CD4-positive, alpha-beta T cell treated with Interleukin-4 for 4 hours (primary cell): ENCODE measurements around the gene KPNA2.
"Not testable (repeated sequence)": the region's sequence is repeated elsewhere in the genome, so short reads cannot be mapped to it uniquely, and the experiment has no call there.

ENCODE experiments used
- DNase-seq: peaks from one replicate; pipeline ENCODE4 v3.0.0-alpha.2; 2020

KPNA2 gene

GRCh38 chr17:68035523-68036303 is at the start of gene KPNA2:
Gene KPNA2 (plus strand): TSS chr17:68035735. CDS start chr17:68037133, 1,398 bp downstream.
- DNase-seq = peak; percentile 97

- DNase-seq = no peak
Measured at GRCh38 chr17:67990909-67991308, 44.6 kb upstream of the KPNA2 start.

- DNase-seq = no peak
Measured at GRCh38 chr17:67992548-67993152, 42.9 kb upstream of the KPNA2 start.

- DNase-seq = peak; percentile 57
Measured at GRCh38 chr17:67993153-67993997, 42.2 kb upstream of the KPNA2 start.

- DNase-seq = no peak
Measured at GRCh38 chr17:67993998-67994361, 41.6 kb upstream of the KPNA2 start.

GRCh38 chr17:67994817-67995569 is 40.5 kb upstream of the KPNA2 start:
- DNase-seq = no peak

- DNase-seq = no peak
Measured at GRCh38 chr17:67995570-67996263, 39.8 kb upstream of the KPNA2 start.

- DNase-seq = not testable (repeated sequence)
Measured at GRCh38 chr17:67996301-67997171, 39.0 kb upstream of the KPNA2 start, which contains the start of gene C17orf58. Gene C17orf58 (minus strand): TSS chr17:67996469. CDS start chr17:67996198, 271 bp downstream.

GRCh38 chr17:67998466-67998865 is 37.1 kb upstream of the KPNA2 start:
- no peak for DNase-seq

GRCh38 chr17:67999291-67999911 is 36.1 kb upstream of the KPNA2 start:
- DNase-seq = no peak

GRCh38 chr17:68004201-68004600 is 31.3 kb upstream of the KPNA2 start:
- no peak for DNase-seq

- no peak for DNase-seq
Measured at GRCh38 chr17:68006797-68007196, 28.7 kb upstream of the KPNA2 start.

GRCh38 chr17:68011199-68011665 is 24.3 kb upstream of the KPNA2 start:
- peak; percentile 52 for DNase-seq

- no peak for DNase-seq
Measured at GRCh38 chr17:68013385-68013784, 22.1 kb upstream of the KPNA2 start.

GRCh38 chr17:68015081-68015723 is 20.3 kb upstream of the KPNA2 start:
- DNase-seq = no peak

GRCh38 chr17:68016838-68017237 is 18.7 kb upstream of the KPNA2 start:
- no peak for DNase-seq

- DNase-seq = not testable (repeated sequence)
Measured at GRCh38 chr17:68018493-68018892, 17.0 kb upstream of the KPNA2 start.

- no peak for DNase-seq
Measured at GRCh38 chr17:68019336-68019674, 16.2 kb upstream of the KPNA2 start.

- peak; percentile 96 for DNase-seq
Measured at GRCh38 chr17:68019675-68020408, 15.7 kb upstream of the KPNA2 start.
